HEK293T (cell line): ENCODE results near the gene IGF1.

Experiments
- CTCF ChIA-PET: fragments of 350-600 bp; formaldehyde crosslinking; extraction: SDS; loops from one replicate; lab custom pipeline; 2021; ENCODE audit warnings: antibody characterized with exemption, inconsistent platforms; lab: Yijun Ruan, JAX
- POLR2A ChIA-PET: fragments of 350-600 bp; formaldehyde crosslinking; extraction: SDS; loops from one replicate; lab custom pipeline; 2020; ENCODE audit warnings: antibody characterized with exemption, inconsistent platforms; lab: Yijun Ruan, JAX
- DNase-seq: peaks from one replicate; pipeline ENCODE4 v3.0.0; 2012; ENCODE audit warnings: mixed read lengths; ENCODE audit errors: extremely low spot score
- ARNT ChIP-seq: fragments of 450-650 bp; IDR thresholded peaks from 2 replicates; pipeline ENCODE4 v1.6.1; 2017; ENCODE audit warnings: mild to moderate bottlenecking
- BHLHE40 ChIP-seq: fragments of 450-650 bp; IDR thresholded peaks from 2 replicates; pipeline ENCODE4 v1.6.1; 2016; ENCODE audit warnings: mild to moderate bottlenecking, moderate library complexity, borderline replicate concordance
- CTBP1 ChIP-seq: fragments of 450-650 bp; IDR thresholded peaks from 2 replicates; pipeline ENCODE4 v1.6.1; 2016; ENCODE audit warnings: borderline replicate concordance
- ELF4 ChIP-seq: fragments of 450-650 bp; IDR thresholded peaks from 2 replicates; pipeline ENCODE4 v1.6.1; 2017; ENCODE audit warnings: antibody characterized with exemption
- FOXA1 ChIP-seq: fragments of 450-650 bp; IDR thresholded peaks from 2 replicates; pipeline ENCODE4 v1.6.1; 2016; ENCODE audit warnings: mild to moderate bottlenecking
- FOXK2 ChIP-seq: fragments of 450-650 bp; IDR thresholded peaks from 2 replicates; pipeline ENCODE4 v1.6.1; 2016; ENCODE audit warnings: mild to moderate bottlenecking
- FOXM1 ChIP-seq: fragments of 450-650 bp; IDR thresholded peaks from 2 replicates; pipeline ENCODE4 v1.6.1; 2017; ENCODE audit warnings: mild to moderate bottlenecking, borderline replicate concordance
- HDGF ChIP-seq: fragments of 450-650 bp; IDR thresholded peaks from 2 replicates; pipeline ENCODE4 v1.6.1; 2017; ENCODE audit warnings: antibody characterized with exemption, borderline replicate concordance
- L3MBTL2 ChIP-seq: fragments of 450-650 bp; conservative IDR thresholded peaks from 2 replicates; pipeline ENCODE4 v1.6.1; 2016; ENCODE audit warnings: mild to moderate bottlenecking
- LEF1 ChIP-seq: fragments of 450-650 bp; IDR thresholded peaks from 2 replicates; pipeline ENCODE4 v1.6.1; 2017; ENCODE audit warnings: mild to moderate bottlenecking, borderline replicate concordance
- NFRKB ChIP-seq: fragments of 450-650 bp; IDR thresholded peaks from 2 replicates; pipeline ENCODE4 v1.6.1; 2016; ENCODE audit warnings: mild to moderate bottlenecking, moderate library complexity
- SP1 ChIP-seq: fragments of 450-650 bp; IDR thresholded peaks from 2 replicates; pipeline ENCODE4 v1.6.1; 2017
- SUZ12 ChIP-seq: fragments of 450-650 bp; IDR thresholded peaks from 2 replicates; pipeline ENCODE4 v1.6.1; 2016; ENCODE audit warnings: mild to moderate bottlenecking
- TARDBP ChIP-seq: fragments of 450-650 bp; IDR thresholded peaks from 2 replicates; pipeline ENCODE4 v1.6.1; 2016
- ZNF384 ChIP-seq: fragments of 450-650 bp; IDR thresholded peaks from 2 replicates; pipeline ENCODE4 v1.6.1; 2016
- TF ChIP-seq, protein P1 (sequence below): fragments of 450-650 bp; IDR thresholded peaks from 2 replicates; pipeline ENCODE4 v1.6.1; 2016

Gene IGF1

DNA sequence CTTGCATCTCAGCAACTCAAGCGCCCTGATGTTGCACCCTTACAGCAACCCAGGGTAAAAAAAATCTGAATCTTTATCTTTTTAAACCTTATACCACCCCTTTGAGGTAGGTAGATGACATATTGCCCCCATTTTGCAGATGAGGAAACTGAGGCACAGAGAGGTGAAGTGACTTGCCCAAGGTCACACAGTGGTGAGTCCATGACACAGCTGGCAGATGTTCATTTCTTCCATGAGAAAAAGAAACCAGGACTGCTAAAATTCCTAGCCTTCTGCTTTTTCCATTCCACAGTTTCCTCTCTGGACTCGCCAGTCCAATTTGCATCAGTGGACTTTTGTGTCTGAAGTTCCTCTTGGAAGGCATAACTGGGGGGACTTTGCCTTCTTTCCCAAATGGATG lies 79.3 kb downstream of the IGF1 start:
- ChIA-PET POLR2A (no interaction called here), CTCF (no interaction called here)
- no peak for DNase-seq
- TF ChIP-seq BHLHE40, result no peak
- no peak for TF ChIP-seq FOXK2
- TF ChIP-seq ELF4, result no peak
- no peak for TF ChIP-seq SP1
- no peak for TF ChIP-seq ARNT
- no peak for TF ChIP-seq NFRKB
- TF ChIP-seq L3MBTL2, result no peak
- no peak for TF ChIP-seq TARDBP
- no peak for TF ChIP-seq HDGF
- TF ChIP-seq FOXA1, result no peak
- TF ChIP-seq LEF1, result no peak
- TF ChIP-seq FOXM1, result no peak
- TF ChIP-seq SUZ12, result no peak
- no peak for TF ChIP-seq ZNF384
- TF ChIP-seq, protein P1, sequence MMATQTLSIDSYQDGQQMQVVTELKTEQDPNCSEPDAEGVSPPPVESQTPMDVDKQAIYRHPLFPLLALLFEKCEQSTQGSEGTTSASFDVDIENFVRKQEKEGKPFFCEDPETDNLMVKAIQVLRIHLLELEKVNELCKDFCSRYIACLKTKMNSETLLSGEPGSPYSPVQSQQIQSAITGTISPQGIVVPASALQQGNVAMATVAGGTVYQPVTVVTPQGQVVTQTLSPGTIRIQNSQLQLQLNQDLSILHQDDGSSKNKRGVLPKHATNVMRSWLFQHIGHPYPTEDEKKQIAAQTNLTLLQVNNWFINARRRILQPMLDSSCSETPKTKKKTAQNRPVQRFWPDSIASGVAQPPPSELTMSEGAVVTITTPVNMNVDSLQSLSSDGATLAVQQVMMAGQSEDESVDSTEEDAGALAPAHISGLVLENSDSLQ, result no peak
- TF ChIP-seq CTBP1, result no peak

DNA sequence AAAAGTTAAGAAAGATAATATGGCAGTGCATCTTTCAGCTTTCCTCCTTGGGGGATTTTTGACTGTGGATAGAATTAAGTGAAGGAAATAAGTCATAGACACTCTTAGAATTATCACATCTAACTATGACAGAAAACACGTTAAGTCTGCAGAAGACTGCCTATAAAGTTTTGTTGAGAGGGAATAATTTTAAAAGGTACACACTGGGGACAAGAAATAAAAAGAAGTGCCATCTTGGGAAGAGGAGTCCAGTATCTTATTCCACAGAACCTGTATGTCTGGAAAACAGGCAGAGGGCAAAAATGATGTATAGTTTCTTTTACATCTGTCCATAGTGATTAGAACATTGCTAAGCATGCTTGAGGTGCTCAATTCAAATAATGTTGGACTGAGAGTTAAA lies 80.7 kb downstream of the IGF1 start:
- ChIA-PET CTCF (no interaction called here), POLR2A (no interaction called here)
- TF ChIP-seq NFRKB, result no peak
- TF ChIP-seq SUZ12, result no peak
- TF ChIP-seq CTBP1, result no peak
- no peak for TF ChIP-seq SP1
- no peak for TF ChIP-seq HDGF
- TF ChIP-seq FOXK2, result no peak
- no peak for TF ChIP-seq ARNT
- no peak for TF ChIP-seq ZNF384
- no peak for TF ChIP-seq TARDBP
- no peak for TF ChIP-seq LEF1
- TF ChIP-seq, protein P1, result no peak
- no peak for TF ChIP-seq L3MBTL2
- no peak for TF ChIP-seq FOXA1
- no peak for TF ChIP-seq ELF4
- TF ChIP-seq BHLHE40, result no peak
- no peak for TF ChIP-seq FOXM1
- no peak for DNase-seq

DNA sequence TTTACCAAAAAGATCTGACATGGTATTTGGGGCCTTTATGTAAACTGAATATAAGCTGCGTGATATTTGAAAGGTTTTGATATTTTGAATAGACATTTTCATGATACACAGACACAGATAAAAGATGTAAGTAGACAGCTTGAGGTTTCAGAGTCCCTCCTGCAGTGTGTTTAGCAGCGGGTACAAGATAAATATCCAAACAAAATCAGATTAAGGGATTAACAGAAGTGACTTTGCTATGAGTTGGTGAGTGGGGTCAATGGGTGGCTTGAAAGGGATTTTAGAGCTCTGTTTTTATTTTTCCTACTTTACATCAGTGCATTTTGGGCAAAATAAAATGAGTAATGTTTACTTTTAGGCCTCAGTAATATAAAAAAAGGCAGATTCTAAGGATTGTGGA lies 84.1 kb downstream of the IGF1 start:
- ChIA-PET POLR2A (no interaction called here), CTCF (no interaction called here)
- no peak for DNase-seq
- TF ChIP-seq BHLHE40 (no peak), LEF1 (no peak), SUZ12 (no peak), TARDBP (no peak), SP1 (no peak), L3MBTL2 (no peak), ELF4 (no peak), CTBP1 (no peak), FOXA1 (no peak), FOXM1 (no peak), ZNF384 (no peak), FOXK2 (no peak), NFRKB (no peak), ARNT (no peak), HDGF (no peak)
- TF ChIP-seq, protein P1, result no peak

DNA sequence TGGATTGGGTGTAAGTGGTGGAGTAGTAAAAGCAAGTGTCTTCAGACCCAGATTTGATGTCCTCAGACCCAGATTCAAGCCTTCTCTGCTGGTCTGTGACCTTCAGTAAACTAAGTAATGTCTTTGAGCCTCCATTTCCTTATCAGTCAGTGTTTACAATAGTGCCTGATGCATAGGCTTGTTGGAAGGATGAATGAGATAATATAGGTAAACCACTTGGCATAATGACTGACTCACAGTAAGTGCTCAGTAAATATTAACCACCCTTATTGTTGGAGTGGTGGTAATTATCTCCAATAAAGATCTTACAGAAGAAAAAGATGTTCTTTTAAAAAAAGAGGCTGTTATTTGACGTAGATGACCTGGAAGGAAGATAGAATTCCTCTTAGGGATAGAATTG lies 86.2 kb downstream of the IGF1 start:
- no peak for DNase-seq
- TF ChIP-seq ZNF384 (no peak), SUZ12 (no peak), SP1 (no peak), ARNT (no peak), L3MBTL2 (no peak), CTBP1 (no peak), HDGF (no peak), BHLHE40 (no peak), ELF4 (no peak), NFRKB (no peak), TARDBP (no peak), FOXK2 (no peak), FOXA1 (no peak)
- TF ChIP-seq, protein P1, result no peak
- POLR2A ChIA-PET, result no interaction called here
- CTCF ChIA-PET, result no interaction called here

DNA sequence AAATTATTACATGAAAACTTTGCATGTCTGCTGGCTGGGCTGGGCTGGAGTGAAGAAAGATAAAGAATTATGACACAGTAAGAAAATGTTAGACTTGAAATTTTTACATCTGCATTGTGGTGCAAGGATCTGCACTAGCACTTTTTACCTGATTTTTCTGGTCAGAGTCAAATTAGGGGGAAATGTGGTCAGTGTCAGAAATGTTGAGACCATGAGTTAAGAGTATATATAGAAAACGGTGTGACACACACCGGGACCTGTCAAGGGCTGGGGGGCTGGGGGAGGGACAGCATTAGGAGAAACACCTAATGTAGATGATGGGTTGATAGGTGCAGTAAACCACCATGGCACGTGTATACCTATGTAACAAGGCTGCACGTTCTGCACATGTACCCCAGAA lies 90.3 kb downstream of the IGF1 start:
- CTCF ChIA-PET, result no interaction called here
- POLR2A ChIA-PET, result no interaction called here
- no peak for DNase-seq
- TF ChIP-seq SUZ12, result no peak
- TF ChIP-seq LEF1, result no peak
- no peak for TF ChIP-seq FOXK2
- TF ChIP-seq HDGF, result no peak
- TF ChIP-seq CTBP1, result no peak
- TF ChIP-seq SP1, result no peak
- TF ChIP-seq, protein P1, result no peak
- TF ChIP-seq ZNF384, result no peak
